Measurements from ENCODE around the gene CATSPERD. TPM values are rescaled to one million over a fixed set of nuclear protein-coding genes. Genes with fewer than 3 reads are reported as not detected.

CATSPERD gene
- total RNA-seq, 1 donor from 2014 or later: not detected

- intact Hi-C loops (cut with micrococcal nuclease): no loop called here
- no peak for DNase-seq
- H3K4me3 Mint-ChIP-seq: no peak overlapping the region
- H3K27me3 Mint-ChIP-seq: peaks cover 28% of the 10 kb centered on the region
- TF ChIP-seq CTCF (IDR thresholded peaks at IDR 0.05): no peak
- no peaks in the 10 kb centered on the region for H3K9me3 Mint-ChIP-seq
- no peaks in the 10 kb centered on the region for H3K36me3 Mint-ChIP-seq (ENCODE audit: low read depth)
- H3K4me1 Mint-ChIP-seq: peaks cover 24% of the 10 kb centered on the region
- CTCF ChIA-PET: no interaction called here
- no peak for ATAC-seq (ENCODE audit: low read depth)
- POLR2A ChIA-PET: interaction anchor here (0.9 kb wide), 1 partner anchor 10 kb away, joined by 4 read pairs; no protein-coding TSS in a partner anchor
- H3K27ac Mint-ChIP-seq: no peak overlapping the region
These were observed 81.6 kb downstream of the CATSPERD start for GRCh38 chr19:5801796-5802619.

GRCh38 chr19:5803441-5803751 is 83.0 kb downstream of the CATSPERD start:
- POLR2A ChIA-PET: interaction anchor here (0.5 to 1.7 kb wide), 6 partner anchors 13 to 178 kb away, joined by 3 to 13 read pairs (median 8); partner anchors contain the start of genes DUS3L, RANBP3 and VMAC
- no peak for TF ChIP-seq CTCF (IDR thresholded peaks at IDR 0.05)
- Mint-ChIP-seq H3K36me3 (ENCODE audit: low read depth) (no peaks in the 10 kb centered on the region), H3K4me1 (peaks cover 24% of the 10 kb centered on the region), H3K27me3 (peaks cover 26% of the 10 kb centered on the region), H3K4me3 (peak overlapping the region; percentile 60), H3K9me3 (no peaks in the 10 kb centered on the region), H3K27ac (no peak overlapping the region)
- intact Hi-C loops (cut with micrococcal nuclease): no loop called here
- no peak for DNase-seq
- ATAC-seq (ENCODE audit: low read depth): no peak
- CTCF ChIA-PET: interaction anchor here (0.7 to 1.7 kb wide), 13 partner anchors 10 to 248 kb away, joined by 3 to 21 read pairs (median 6); partner anchors contain the start of genes DUS3L and NDUFA11

- CTCF ChIA-PET: interaction anchor here (0.7 to 1.7 kb wide), 17 partner anchors 8 to 248 kb away, joined by 3 to 21 read pairs (median 5); partner anchors contain the start of genes DUS3L and NDUFA11
- no peaks in the 10 kb centered on the region for H3K36me3 Mint-ChIP-seq (ENCODE audit: low read depth)
- peak overlapping the region; percentile 67 for H3K4me3 Mint-ChIP-seq
- ATAC-seq (ENCODE audit: low read depth) (peak; percentile 91), DNase-seq (peak; percentile 83)
- H3K27me3 Mint-ChIP-seq: peaks cover 24% of the 10 kb centered on the region
- peaks cover 24% of the 10 kb centered on the region for H3K4me1 Mint-ChIP-seq
- intact Hi-C loops (cut with micrococcal nuclease): loop anchor here (1.0 kb wide), 5 partner anchors 13 to 218 kb away; partner anchors contain the start of genes DUS3L and VMAC
- no peak for TF ChIP-seq CTCF (IDR thresholded peaks at IDR 0.05)
- POLR2A ChIA-PET: interaction anchor here (0.5 to 1.7 kb wide), 11 partner anchors 13 to 1211 kb away, joined by 3 to 13 read pairs (median 4); partner anchors contain the start of genes ALKBH7, CATSPERD, DUS3L and NDUFA11
- H3K27ac Mint-ChIP-seq: peak overlapping the region; percentile 18
- H3K9me3 Mint-ChIP-seq: no peaks in the 10 kb centered on the region
These were observed 83.5 kb downstream of the CATSPERD start for GRCh38 chr19:5803752-5804515.

DNA sequence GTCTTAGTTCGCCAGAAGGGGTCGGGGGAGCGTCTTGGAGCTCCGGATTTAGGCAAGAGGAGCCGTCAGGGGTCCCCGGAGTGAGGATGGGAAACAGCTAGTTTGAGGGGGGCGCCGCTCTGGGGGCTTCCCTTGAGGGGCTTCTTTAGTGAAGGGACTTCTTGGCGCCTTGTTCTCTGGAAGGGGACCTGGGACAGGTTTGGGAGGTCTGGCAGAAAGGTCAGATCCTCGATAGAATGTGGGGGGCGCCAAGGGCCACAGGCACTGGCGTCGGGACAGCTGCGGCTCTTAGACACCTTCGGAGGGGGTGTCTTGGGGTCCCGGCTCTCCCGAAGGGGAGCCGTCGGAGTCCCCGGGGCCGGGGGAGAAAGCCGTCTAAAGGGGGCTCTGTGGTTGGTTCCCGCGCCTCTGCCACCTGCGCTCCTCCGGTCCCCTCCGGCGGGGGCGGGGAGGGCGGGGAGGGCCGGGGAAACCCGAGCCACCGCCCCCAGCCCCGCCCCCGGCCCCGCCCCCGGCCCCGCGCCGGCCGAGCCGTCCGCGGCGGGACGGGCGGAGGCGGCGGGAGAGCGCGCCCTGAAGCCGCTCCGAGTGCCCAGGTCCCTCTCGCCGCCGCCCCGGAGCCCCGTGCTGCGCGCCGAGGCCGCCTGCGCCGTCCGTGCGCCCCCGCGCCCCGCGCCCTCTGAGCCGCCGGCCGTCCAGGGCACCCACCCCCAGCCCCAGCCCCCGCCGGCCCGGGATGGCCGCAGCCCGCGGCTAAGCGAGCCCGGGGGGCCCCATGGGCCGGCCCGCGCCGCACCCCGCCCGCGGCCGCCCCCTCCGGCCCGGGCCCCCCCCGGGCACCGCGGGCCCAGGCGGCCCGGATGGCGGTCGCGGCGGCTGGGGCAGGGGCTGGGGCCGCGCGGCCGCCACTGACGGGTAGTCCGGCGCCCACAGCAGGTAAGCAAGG is 84.4 kb downstream of the CATSPERD start, which contains the start of gene NRTN:
Gene NRTN (plus strand): TSS at position 552 of the 946 bp plus-strand sequence. CDS start 19,099 bp downstream, outside the sequence.
- CTCF ChIA-PET: interaction anchor here (0.7 to 1.7 kb wide), 15 partner anchors 9 to 218 kb away, joined by 3 to 21 read pairs (median 5); partner anchors contain the start of gene DUS3L
- POLR2A ChIA-PET: interaction anchor here (0.7 to 1.7 kb wide), 9 partner anchors 14 to 1211 kb away, joined by 3 to 11 read pairs (median 4); partner anchors contain the start of genes ALKBH7, CATSPERD, DUS3L and NDUFA11
- H3K27ac Mint-ChIP-seq: peak within 1 kb of the TSS; percentile 18

More for the DNA sequence above, 84.4 kb downstream of the CATSPERD start, which contains the start of gene NRTN:
- TF ChIP-seq CTCF (IDR thresholded peaks at IDR 0.05): no peak
- H3K4me1 Mint-ChIP-seq: peaks cover 24% of the 10 kb centered on the region
- ATAC-seq (ENCODE audit: low read depth): peak; percentile 47
- no peaks in the 10 kb centered on the region for H3K36me3 Mint-ChIP-seq (ENCODE audit: low read depth)
- no peaks in the 10 kb centered on the region for H3K9me3 Mint-ChIP-seq
- DNase-seq: peak; percentile 51
- peak within 1 kb of the TSS; percentile 67 for H3K4me3 Mint-ChIP-seq
- intact Hi-C loops (cut with micrococcal nuclease): loop anchor here (1.0 kb wide), 5 partner anchors 13 to 218 kb away; partner anchors contain the start of genes DUS3L and VMAC
- H3K27me3 Mint-ChIP-seq: peaks cover 20% of the 10 kb centered on the region
